ENCODE data around the gene CDC7. TPM values are rescaled to one million over a fixed set of nuclear protein-coding genes. Genes with fewer than 3 reads are reported as not detected.

Gene CDC7
- total RNA-seq, 1 experiment from 2014 or later = 49.9 TPM

GRCh38 chr1:91557039-91557690 lies 56.5 kb downstream of the CDC7 start:
- no peak overlapping the region for H3K4me3 Mint-ChIP-seq
- H3K27ac Mint-ChIP-seq = no peak overlapping the region
- H3K9me3 Mint-ChIP-seq = no peaks in the 10 kb centered on the region
- H3K4me1 Mint-ChIP-seq = no peaks in the 10 kb centered on the region
- ChIA-PET CTCF (interaction anchor here (1.0 kb wide), 1 partner anchor 152 kb away, joined by 3 read pairs; the partner anchor contains the start of gene HFM1), POLR2A (no interaction called here)
- DNase-seq (ENCODE audit: low spot score) = no peak
- H3K27me3 Mint-ChIP-seq (ENCODE audit: low read depth) = no peaks in the 10 kb centered on the region
- no peak for ATAC-seq
- no peaks in the 10 kb centered on the region for H3K36me3 Mint-ChIP-seq
- TF ChIP-seq CBFB (CRISPR knock-in tag; IDR thresholded peaks at IDR 0.05; ENCODE audit: low read depth) (no peak), STAT6 (CRISPR knock-in tag; conservative IDR thresholded peaks at IDR 0.05; ENCODE audit: low read depth) (no peak), NR3C1 (CRISPR knock-in tag; conservative IDR thresholded peaks at IDR 0.05; ENCODE audit: low read depth) (no peak), MLX (CRISPR knock-in tag; IDR thresholded peaks at IDR 0.05) (no peak), JAZF1 (CRISPR knock-in tag; IDR thresholded peaks at IDR 0.05) (no peak), ZMAT4 (CRISPR knock-in tag; IDR thresholded peaks at IDR 0.05) (no peak), FOXJ3 (CRISPR knock-in tag; IDR thresholded peaks at IDR 0.05; ENCODE audit: borderline replicate concordance) (no peak), E2F4 (CRISPR knock-in tag; IDR thresholded peaks at IDR 0.05; ENCODE audit: borderline replicate concordance, low read depth) (no peak), SMAD3 (CRISPR knock-in tag; IDR thresholded peaks at IDR 0.05; ENCODE audit: borderline replicate concordance) (no peak), CDX4 (CRISPR knock-in tag; IDR thresholded peaks at IDR 0.05; ENCODE audit: borderline replicate concordance) (no peak), IRF1 (CRISPR knock-in tag; IDR thresholded peaks at IDR 0.05) (no peak), JUN (CRISPR knock-in tag; IDR thresholded peaks at IDR 0.05) (no peak), HMGA2 (CRISPR knock-in tag; IDR thresholded peaks at IDR 0.05) (no peak), TCF7 (CRISPR knock-in tag; IDR thresholded peaks at IDR 0.05; ENCODE audit: low read depth) (no peak), AFF4 (CRISPR knock-in tag; IDR thresholded peaks at IDR 0.05; ENCODE audit: borderline replicate concordance) (no peak), GABPB1 (CRISPR knock-in tag; IDR thresholded peaks at IDR 0.05) (no peak), PRDM15 (CRISPR knock-in tag; IDR thresholded peaks at IDR 0.05) (no peak), TEAD1 (CRISPR knock-in tag; IDR thresholded peaks at IDR 0.05) (no peak), IRF2 (CRISPR knock-in tag; IDR thresholded peaks at IDR 0.05; ENCODE audit: borderline replicate concordance, low read depth) (no peak), HMGXB4 (CRISPR knock-in tag; IDR thresholded peaks at IDR 0.05) (no peak)

Measured in WTC11 (cell line).